ENCODE results near the gene BEND5.

GRCh38 chr1:48688102-48688760 lies 88.5 kb downstream of the BEND5 start:
- TF ChIP-seq CTCF (conservative IDR thresholded peaks at IDR 0.05 in 1 of 2, IDR thresholded peaks at IDR 0.05 in 1 of 2; ENCODE audit: extremely low read depth in 1 of 2, insufficient read depth in 1 of 2, low read depth in 1 of 2, low read length in 2 of 2) (peak in 1 of 2 donors; percentile 32), EZH2 (IDR thresholded peaks at IDR 0.05; ENCODE audit: borderline replicate concordance, low read length) (no peak)

All from mammary epithelial cell (primary cell).